Omental fat pad (tissue), 4 donors: ENCODE results near the gene ITGB2. TPM values are rescaled to one million over a fixed set of nuclear protein-coding genes. Genes with fewer than 3 reads are reported as not detected.
A peak's percentile ranks its signal among the peaks of the same experiment; 100 is the strongest.
"Not testable (repeated sequence)": the region's sequence is repeated elsewhere in the genome, so short reads cannot be mapped to it uniquely, and the experiment has no call there.

ENCODE experiments used
- ATAC-seq: fragments of 150-250 bp; one replicate; pipeline ENCODE4 v1.9.1; 2016; ENCODE audit warnings: mild to moderate bottlenecking, moderate library complexity; ENCODE audit not compliant: low FRiP score
- DNase-seq: peaks from one replicate; pipeline ENCODE4 v3.0.0-alpha.2; 2019; ENCODE audit warnings: low spot score
- total RNA-seq, 4 donors: library from RNA; depleted of rRNA; stranded (reverse); fragments of >200 nt; gene quantifications; one replicate each; pipeline ENCODE4 v1.1.0, GENCODE V29; 2016
- TF ChIP-seq, protein P1 (sequence below), 3 donors: fragments of 450-650 bp; IDR thresholded peaks; one replicate each; pipeline ENCODE4 v1.5.1; 2016 to 2017; ENCODE audit warnings: antibody characterized with exemption in 3 of 3, mild to moderate bottlenecking in 3 of 3, moderate library complexity in 2 of 3

ITGB2 gene
- total RNA-seq, 4 donors from 2014 or later, result 98.5 to 581 (median 217) TPM

DNA sequence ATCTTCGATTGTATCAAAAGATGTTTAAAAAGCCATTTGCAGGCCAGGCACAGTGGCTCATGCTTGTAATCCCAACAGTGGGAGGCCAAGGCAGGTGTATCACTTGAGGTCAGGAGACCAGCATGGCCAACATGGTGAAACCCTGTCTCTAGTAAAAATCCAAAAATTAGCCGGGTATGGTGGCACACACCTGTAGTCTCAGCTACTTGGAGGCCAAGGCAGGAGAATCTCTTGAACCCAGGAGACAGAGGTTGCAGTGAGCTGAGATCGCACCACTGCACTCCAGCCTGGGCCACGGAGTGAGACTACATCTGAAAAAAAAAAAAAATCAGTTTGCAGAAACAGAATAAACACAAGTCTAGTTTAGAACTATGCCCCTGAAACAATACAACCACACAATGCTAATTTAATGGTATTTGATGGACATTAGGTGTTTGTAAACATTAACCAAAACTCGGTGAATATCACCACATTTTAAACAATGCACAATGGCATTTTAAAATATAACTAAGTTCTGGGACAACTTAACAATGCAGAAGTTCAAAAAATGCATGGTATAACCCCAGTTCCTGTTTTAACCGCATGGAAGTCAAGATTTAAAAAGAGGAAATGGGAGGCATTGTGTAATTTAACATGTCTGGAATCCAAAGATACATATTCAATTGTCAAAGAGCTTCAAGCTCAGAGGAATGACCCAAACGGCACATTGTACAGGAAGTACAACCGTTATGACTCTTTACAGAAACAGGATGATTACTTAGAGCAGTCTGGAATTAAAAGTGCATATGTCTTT lies 40.1 kb downstream of the ITGB2 start:
- TF ChIP-seq, protein P1, sequence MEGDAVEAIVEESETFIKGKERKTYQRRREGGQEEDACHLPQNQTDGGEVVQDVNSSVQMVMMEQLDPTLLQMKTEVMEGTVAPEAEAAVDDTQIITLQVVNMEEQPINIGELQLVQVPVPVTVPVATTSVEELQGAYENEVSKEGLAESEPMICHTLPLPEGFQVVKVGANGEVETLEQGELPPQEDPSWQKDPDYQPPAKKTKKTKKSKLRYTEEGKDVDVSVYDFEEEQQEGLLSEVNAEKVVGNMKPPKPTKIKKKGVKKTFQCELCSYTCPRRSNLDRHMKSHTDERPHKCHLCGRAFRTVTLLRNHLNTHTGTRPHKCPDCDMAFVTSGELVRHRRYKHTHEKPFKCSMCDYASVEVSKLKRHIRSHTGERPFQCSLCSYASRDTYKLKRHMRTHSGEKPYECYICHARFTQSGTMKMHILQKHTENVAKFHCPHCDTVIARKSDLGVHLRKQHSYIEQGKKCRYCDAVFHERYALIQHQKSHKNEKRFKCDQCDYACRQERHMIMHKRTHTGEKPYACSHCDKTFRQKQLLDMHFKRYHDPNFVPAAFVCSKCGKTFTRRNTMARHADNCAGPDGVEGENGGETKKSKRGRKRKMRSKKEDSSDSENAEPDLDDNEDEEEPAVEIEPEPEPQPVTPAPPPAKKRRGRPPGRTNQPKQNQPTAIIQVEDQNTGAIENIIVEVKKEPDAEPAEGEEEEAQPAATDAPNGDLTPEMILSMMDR (IDR thresholded peaks at IDR 0.05), result no peak
- ATAC-seq (no peak), DNase-seq (no peak)

DNA sequence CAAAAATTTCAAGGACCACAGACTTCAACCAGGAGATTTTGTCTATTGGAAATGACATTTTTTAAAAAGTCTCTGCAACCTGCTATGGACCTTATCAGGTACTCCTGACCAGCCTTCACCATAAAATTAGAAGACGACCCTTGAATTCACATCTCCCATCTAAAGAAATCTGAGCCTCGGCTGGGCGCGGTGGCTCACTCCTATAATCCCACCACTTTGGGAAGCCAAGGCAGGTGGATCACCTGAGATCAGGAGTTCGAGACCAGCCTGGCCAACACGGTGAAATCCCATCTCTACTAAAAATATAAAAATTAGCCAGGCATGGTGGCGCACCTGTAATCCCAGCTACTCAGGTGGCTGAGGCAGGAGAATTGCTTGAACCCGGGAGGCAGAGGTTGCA lies 41.5 kb downstream of the ITGB2 start:
- ATAC-seq, DNase-seq: not testable (repeated sequence)

DNA sequence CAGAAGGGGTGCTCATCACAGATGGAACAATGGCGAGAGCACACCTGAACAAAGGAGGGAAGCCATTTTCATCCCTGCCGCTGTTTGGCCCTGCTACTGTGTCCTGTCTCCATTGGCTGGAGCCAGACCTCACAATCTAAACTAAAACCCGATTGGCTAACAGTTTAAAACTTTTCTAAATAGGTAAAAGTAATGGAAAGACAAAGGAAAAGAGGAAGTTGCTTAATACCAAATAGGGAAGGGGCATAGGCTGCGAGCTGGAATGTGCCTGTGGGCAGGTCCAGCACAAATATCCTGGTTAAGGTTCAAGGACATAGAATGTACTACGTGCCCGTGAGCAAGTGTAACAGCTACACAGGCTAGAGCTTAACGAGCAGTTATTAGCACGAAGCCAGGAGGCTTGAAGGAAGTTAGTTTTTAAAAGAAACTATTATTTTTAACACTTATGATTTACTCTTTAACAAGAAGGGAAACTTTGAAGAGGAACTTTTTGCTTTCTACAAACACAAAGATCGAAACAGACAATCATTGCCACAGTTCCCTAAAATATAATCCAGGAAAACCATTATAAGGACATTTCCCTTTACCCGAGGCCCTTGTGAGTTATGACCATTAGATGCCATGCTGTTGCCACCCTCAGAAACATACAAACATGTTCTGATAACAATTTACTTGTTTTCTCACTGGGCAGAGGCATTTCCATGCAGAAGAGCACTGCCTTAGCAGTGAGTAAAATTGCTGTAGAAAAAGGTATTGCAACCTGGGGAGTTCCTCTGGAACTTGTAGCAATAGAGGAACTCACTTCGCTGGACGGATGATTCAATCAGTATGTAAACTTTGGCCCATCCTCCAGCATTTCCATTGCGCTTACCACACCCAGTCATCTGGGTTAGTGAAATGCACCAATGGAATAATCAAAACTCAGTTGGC lies 42.4 kb downstream of the ITGB2 start:
- TF ChIP-seq, protein P1 (IDR thresholded peaks at IDR 0.05), result no peak
- ATAC-seq (no peak), DNase-seq (no peak)

DNA sequence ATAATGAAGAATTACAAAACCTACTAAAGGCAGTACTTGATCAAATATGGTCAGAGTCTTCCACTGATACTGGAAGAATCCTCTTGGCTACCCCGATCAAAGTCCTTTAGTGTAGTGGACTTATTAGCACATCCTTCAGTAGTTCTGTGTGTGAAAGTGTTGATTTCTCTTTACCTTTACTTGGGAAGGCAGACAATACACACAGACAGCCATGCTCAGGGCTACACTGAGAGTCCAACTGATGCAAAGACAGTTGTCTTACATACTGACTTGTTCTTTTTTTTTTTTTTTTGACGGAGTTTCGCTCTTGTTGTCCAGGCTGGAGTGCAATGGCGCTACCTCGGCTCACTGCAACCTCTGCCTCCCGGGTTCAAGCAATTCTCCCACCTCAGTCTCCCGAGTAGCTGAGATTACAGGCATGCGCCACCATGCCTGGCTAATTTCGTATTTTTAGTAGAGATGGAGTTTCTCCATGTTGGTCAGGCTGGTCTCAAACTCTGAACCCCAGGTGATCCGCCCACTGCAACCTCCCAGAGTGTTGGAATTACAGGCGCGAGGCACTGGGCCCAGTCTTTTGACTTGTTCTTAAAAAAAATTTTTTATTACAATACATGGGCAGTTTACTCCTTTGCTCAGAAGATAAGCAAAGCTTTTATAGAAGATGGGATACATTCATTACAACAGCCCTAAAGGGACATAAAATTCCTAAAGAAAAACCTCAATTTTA lies 43.7 kb downstream of the ITGB2 start:
- no peak for ATAC-seq
- TF ChIP-seq, protein P1 (IDR thresholded peaks at IDR 0.05), result no peak
- no peak for DNase-seq

DNA sequence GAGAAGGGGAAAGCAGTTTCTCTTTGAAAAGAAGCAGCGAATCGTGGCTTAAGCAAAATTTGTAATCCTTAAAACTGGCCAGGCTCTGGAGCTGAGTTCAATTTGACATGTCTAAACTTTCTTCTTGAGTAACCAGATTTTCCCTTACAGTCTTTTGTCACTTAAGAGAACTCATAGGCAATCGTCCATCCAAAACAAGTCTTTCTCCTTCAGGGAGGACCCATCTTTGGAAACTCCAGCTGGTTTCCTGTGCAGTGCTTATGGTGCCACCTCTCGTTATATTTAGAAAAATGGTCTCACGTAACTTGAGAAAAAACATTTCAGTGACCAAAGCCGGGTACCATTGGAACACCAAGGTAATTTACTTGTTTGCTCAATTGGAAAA lies 45.4 kb downstream of the ITGB2 start:
- DNase-seq, result no peak
- TF ChIP-seq, protein P1 (IDR thresholded peaks at IDR 0.05), result no peak
- ATAC-seq, result no peak

DNA sequence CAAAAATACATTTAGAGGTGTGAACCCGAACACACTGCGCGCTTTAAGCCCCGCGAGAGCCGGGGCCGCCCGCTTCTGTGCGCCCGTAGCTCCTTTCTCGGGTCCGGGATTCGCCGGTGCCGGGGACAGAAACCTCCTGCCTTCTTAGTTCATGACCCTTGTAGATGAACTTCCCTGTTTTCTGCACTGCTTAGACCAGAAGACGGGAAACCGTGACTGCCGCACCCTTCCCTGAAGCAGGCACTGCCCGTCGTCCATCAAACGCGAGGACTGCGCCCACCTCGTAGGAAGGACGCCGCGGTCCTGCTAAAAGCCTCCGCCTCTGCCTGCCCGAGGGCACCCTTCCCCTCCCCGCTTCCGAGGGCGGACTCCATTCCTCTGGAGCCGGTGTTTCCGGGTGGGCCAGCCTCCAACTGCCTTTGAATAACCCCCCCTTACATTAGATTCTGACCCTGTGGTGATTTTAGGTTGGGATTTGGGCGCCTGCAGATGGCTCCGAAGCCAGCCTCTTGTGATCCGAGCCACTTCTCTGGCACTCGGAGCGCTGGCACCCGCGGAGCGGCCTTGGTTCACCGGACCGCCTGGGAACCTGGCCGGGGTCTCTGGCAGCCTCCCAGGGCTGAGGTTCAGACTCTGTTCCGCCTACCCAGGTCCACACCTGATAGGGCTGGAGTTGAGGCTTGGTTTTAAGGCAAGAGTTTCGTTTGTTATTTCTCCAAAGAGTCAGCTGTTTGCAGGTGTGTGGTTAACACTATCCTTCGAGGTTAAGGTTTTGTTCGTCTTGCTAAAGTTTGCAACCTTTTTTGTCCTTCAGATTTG lies 46.0 kb downstream of the ITGB2 start:
- ATAC-seq, result peak; percentile 12
- DNase-seq, result peak; percentile 55
- TF ChIP-seq, protein P1 (IDR thresholded peaks at IDR 0.05), result no peak
